ENCODE data around the gene EYA2. TPM values are rescaled to one million over a fixed set of nuclear protein-coding genes. Genes with fewer than 3 reads are reported as not detected.

The EYA2 gene
- total RNA-seq, 1 donor from 2014 or later: 15.4 TPM

- H3K9me3 ChIP-seq: no peaks in the 10 kb centered on the region
- no peak for DNase-seq (ENCODE audit: low spot score in 2 of 2)
- H3K27me3 ChIP-seq: no peaks in the 10 kb centered on the region
- no peaks in the 10 kb centered on the region for H3K4me1 ChIP-seq
- TF ChIP-seq CTCF (IDR thresholded peaks at IDR 0.05): no peak
- H3K36me3 ChIP-seq: no peaks in the 10 kb centered on the region
- no peak overlapping the region for H3K27ac ChIP-seq
- no peak overlapping the region for H3K4me3 ChIP-seq
- intact Hi-C loops (cut with DNase I): no loop called here
Observed at GRCh38 chr20:47141941-47142773, 247.5 kb downstream of the EYA2 start.

- H3K36me3 ChIP-seq: no peaks in the 10 kb centered on the region
- H3K27me3 ChIP-seq: no peaks in the 10 kb centered on the region
- TF ChIP-seq CTCF (IDR thresholded peaks at IDR 0.05): no peak
- H3K27ac ChIP-seq: no peak overlapping the region
- no peak overlapping the region for H3K4me3 ChIP-seq
- no peaks in the 10 kb centered on the region for H3K4me1 ChIP-seq
- DNase-seq (ENCODE audit: low spot score in 2 of 2): no peak
- intact Hi-C loops (cut with DNase I): no loop called here
- H3K9me3 ChIP-seq: no peaks in the 10 kb centered on the region
Observed at GRCh38 chr20:47142774-47143170, 248.1 kb downstream of the EYA2 start.

GRCh38 chr20:47143657-47144056, 249.0 kb downstream of the EYA2 start:
- H3K27me3 ChIP-seq: no peaks in the 10 kb centered on the region
- TF ChIP-seq CTCF (IDR thresholded peaks at IDR 0.05): no peak
- intact Hi-C loops (cut with DNase I): no loop called here
- H3K36me3 ChIP-seq: no peaks in the 10 kb centered on the region
- H3K4me1 ChIP-seq: no peaks in the 10 kb centered on the region
- DNase-seq (ENCODE audit: low spot score in 2 of 2): no peak
- no peak overlapping the region for H3K4me3 ChIP-seq
- H3K27ac ChIP-seq: no peak overlapping the region
- no peaks in the 10 kb centered on the region for H3K9me3 ChIP-seq

- H3K36me3 ChIP-seq: no peaks in the 10 kb centered on the region
- no peak overlapping the region for H3K27ac ChIP-seq
- no peak for TF ChIP-seq CTCF (IDR thresholded peaks at IDR 0.05)
- intact Hi-C loops (cut with DNase I): no loop called here
- no peaks in the 10 kb centered on the region for H3K4me1 ChIP-seq
- no peak overlapping the region for H3K4me3 ChIP-seq
- no peaks in the 10 kb centered on the region for H3K9me3 ChIP-seq
- H3K27me3 ChIP-seq: no peaks in the 10 kb centered on the region
- no peak for DNase-seq (ENCODE audit: low spot score in 2 of 2)
Observed at GRCh38 chr20:47144463-47144862, 249.8 kb downstream of the EYA2 start.

GRCh38 chr20:47146686-47147085, 252.0 kb downstream of the EYA2 start:
- TF ChIP-seq CTCF (IDR thresholded peaks at IDR 0.05): no peak
- Histone ChIP-seq H3K9me3 (no peaks in the 10 kb centered on the region), H3K36me3 (no peaks in the 10 kb centered on the region), H3K27ac (no peak overlapping the region), H3K27me3 (no peaks in the 10 kb centered on the region), H3K4me3 (no peak overlapping the region), H3K4me1 (no peaks in the 10 kb centered on the region)
- intact Hi-C loops (cut with DNase I): no loop called here
- no peak for DNase-seq (ENCODE audit: low spot score in 2 of 2)
